ENCODE data around the gene NCOA1. TPM values are rescaled to one million over a fixed set of nuclear protein-coding genes. Genes with fewer than 3 reads are reported as not detected.

Gene NCOA1
- total RNA-seq, 1 experiment from 2014 or later: 4.1 TPM

GRCh38 chr2:24511894-24512293 is 20.8 kb downstream of the NCOA1 start:
- H3K27me3 ChIP-seq (ENCODE audit: low read length): no peaks in the 10 kb centered on the region
- H3K4me2 ChIP-seq (ENCODE audit: low read depth, low read length, poor library complexity, severe bottlenecking): no peak overlapping the region
- H3K4me3 ChIP-seq (ENCODE audit: low read length): no peak overlapping the region
- no peaks in the 10 kb centered on the region for H3K79me2 ChIP-seq (ENCODE audit: low read length)
- no peaks in the 10 kb centered on the region for H3K9me3 ChIP-seq (ENCODE audit: low read length)
- no peak overlapping the region for H3K9ac ChIP-seq (ENCODE audit: low read length)
- no peaks in the 10 kb centered on the region for H3K9me2 ChIP-seq (replicated peaks; ENCODE audit: insufficient read depth, low read length)
- DNase-seq: no peak
- H3K27ac ChIP-seq (ENCODE audit: low read length): no peak overlapping the region
- no peak overlapping the region for H2AFZ ChIP-seq (ENCODE audit: low read length)
- no peaks in the 10 kb centered on the region for H3K4me1 ChIP-seq (ENCODE audit: low read length)
- H4K20me1 ChIP-seq (ENCODE audit: insufficient read depth, low read depth, low read length): peaks cover 8% of the 10 kb centered on the region
- H3K36me3 ChIP-seq (ENCODE audit: insufficient read depth, low read length): no peaks in the 10 kb centered on the region

DNA sequence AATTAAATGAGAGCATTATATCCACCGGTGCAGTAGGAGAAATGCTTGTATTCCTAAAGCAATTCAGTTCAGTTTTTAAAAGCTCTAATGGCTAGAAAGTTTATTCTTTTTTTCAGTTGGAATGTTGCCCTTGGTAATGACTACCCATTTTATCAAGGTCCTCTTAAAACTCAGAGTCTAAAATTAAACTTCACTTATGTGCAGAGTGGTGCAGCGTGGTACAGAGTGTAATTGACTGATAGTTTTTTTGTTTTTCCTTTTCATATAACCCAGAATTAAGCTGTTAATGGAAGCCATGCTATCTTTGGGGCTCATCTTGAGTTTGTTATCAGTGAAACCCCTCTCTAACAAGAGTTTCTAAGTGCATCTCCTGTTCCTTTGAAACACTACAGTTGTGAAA is 21.4 kb downstream of the NCOA1 start:
- H3K9ac ChIP-seq (ENCODE audit: low read length): no peak overlapping the region
- no peak overlapping the region for H3K4me3 ChIP-seq (ENCODE audit: low read length)
- no peaks in the 10 kb centered on the region for H3K4me1 ChIP-seq (ENCODE audit: low read length)
- H3K36me3 ChIP-seq (ENCODE audit: insufficient read depth, low read length): no peaks in the 10 kb centered on the region
- no peaks in the 10 kb centered on the region for H3K79me2 ChIP-seq (ENCODE audit: low read length)
- H3K27ac ChIP-seq (ENCODE audit: low read length): no peak overlapping the region
- no peaks in the 10 kb centered on the region for H3K9me3 ChIP-seq (ENCODE audit: low read length)
- no peak overlapping the region for H2AFZ ChIP-seq (ENCODE audit: low read length)
- H3K9me2 ChIP-seq (replicated peaks; ENCODE audit: insufficient read depth, low read length): no peaks in the 10 kb centered on the region
- no peaks in the 10 kb centered on the region for H3K27me3 ChIP-seq (ENCODE audit: low read length)
- no peak overlapping the region for H3K4me2 ChIP-seq (ENCODE audit: low read depth, low read length, poor library complexity, severe bottlenecking)
- H4K20me1 ChIP-seq (ENCODE audit: insufficient read depth, low read depth, low read length): peaks cover 8% of the 10 kb centered on the region
- peak; percentile 27 for DNase-seq

GRCh38 chr2:24512831-24513230 is 21.8 kb downstream of the NCOA1 start:
- Histone ChIP-seq H3K9me3 (ENCODE audit: low read length) (no peaks in the 10 kb centered on the region), H3K79me2 (ENCODE audit: low read length) (no peaks in the 10 kb centered on the region), H3K4me2 (ENCODE audit: low read depth, low read length, poor library complexity, severe bottlenecking) (no peak overlapping the region), H3K4me1 (ENCODE audit: low read length) (no peaks in the 10 kb centered on the region), H3K36me3 (ENCODE audit: insufficient read depth, low read length) (no peaks in the 10 kb centered on the region), H2AFZ (ENCODE audit: low read length) (no peak overlapping the region), H3K9me2 (replicated peaks; ENCODE audit: insufficient read depth, low read length) (no peaks in the 10 kb centered on the region), H3K27me3 (ENCODE audit: low read length) (no peaks in the 10 kb centered on the region), H4K20me1 (ENCODE audit: insufficient read depth, low read depth, low read length) (peaks cover 8% of the 10 kb centered on the region), H3K9ac (ENCODE audit: low read length) (no peak overlapping the region), H3K27ac (ENCODE audit: low read length) (no peak overlapping the region), H3K4me3 (ENCODE audit: low read length) (no peak overlapping the region)
- DNase-seq: no peak

- Histone ChIP-seq H3K79me2 (ENCODE audit: low read length) (no peaks in the 10 kb centered on the region), H3K27ac (ENCODE audit: low read length) (no peak overlapping the region), H3K36me3 (ENCODE audit: insufficient read depth, low read length) (no peaks in the 10 kb centered on the region), H3K9ac (ENCODE audit: low read length) (no peak overlapping the region), H4K20me1 (ENCODE audit: insufficient read depth, low read depth, low read length) (peaks cover 8% of the 10 kb centered on the region), H3K27me3 (ENCODE audit: low read length) (no peaks in the 10 kb centered on the region), H3K9me3 (ENCODE audit: low read length) (no peaks in the 10 kb centered on the region), H3K4me2 (ENCODE audit: low read depth, low read length, poor library complexity, severe bottlenecking) (no peak overlapping the region), H3K4me3 (ENCODE audit: low read length) (no peak overlapping the region), H3K9me2 (replicated peaks; ENCODE audit: insufficient read depth, low read length) (no peaks in the 10 kb centered on the region), H2AFZ (ENCODE audit: low read length) (no peak overlapping the region), H3K4me1 (ENCODE audit: low read length) (no peaks in the 10 kb centered on the region)
- peak; percentile 5 for DNase-seq
These were observed 22.4 kb downstream of the NCOA1 start for GRCh38 chr2:24513281-24514071.

- H4K20me1 ChIP-seq (ENCODE audit: insufficient read depth, low read depth, low read length): peaks cover 8% of the 10 kb centered on the region
- H3K4me1 ChIP-seq (ENCODE audit: low read length): no peaks in the 10 kb centered on the region
- 0 out of 2 replicates have a peak, but pooled peaks cover under 1% of the 10 kb centered on the region for H3K9me3 ChIP-seq (ENCODE audit: low read length)
- no peak overlapping the region for H3K9ac ChIP-seq (ENCODE audit: low read length)
- no peak overlapping the region for H2AFZ ChIP-seq (ENCODE audit: low read length)
- H3K27me3 ChIP-seq (ENCODE audit: low read length): no peaks in the 10 kb centered on the region
- DNase-seq: peak; percentile 11
- no peak overlapping the region for H3K4me2 ChIP-seq (ENCODE audit: low read depth, low read length, poor library complexity, severe bottlenecking)
- H3K79me2 ChIP-seq (ENCODE audit: low read length): no peaks in the 10 kb centered on the region
- H3K4me3 ChIP-seq (ENCODE audit: low read length): no peak overlapping the region
- H3K9me2 ChIP-seq (replicated peaks; ENCODE audit: insufficient read depth, low read length): no peaks in the 10 kb centered on the region
- no peak overlapping the region for H3K27ac ChIP-seq (ENCODE audit: low read length)
- no peaks in the 10 kb centered on the region for H3K36me3 ChIP-seq (ENCODE audit: insufficient read depth, low read length)
These were observed 23.8 kb downstream of the NCOA1 start for GRCh38 chr2:24514820-24515219.

DNA sequence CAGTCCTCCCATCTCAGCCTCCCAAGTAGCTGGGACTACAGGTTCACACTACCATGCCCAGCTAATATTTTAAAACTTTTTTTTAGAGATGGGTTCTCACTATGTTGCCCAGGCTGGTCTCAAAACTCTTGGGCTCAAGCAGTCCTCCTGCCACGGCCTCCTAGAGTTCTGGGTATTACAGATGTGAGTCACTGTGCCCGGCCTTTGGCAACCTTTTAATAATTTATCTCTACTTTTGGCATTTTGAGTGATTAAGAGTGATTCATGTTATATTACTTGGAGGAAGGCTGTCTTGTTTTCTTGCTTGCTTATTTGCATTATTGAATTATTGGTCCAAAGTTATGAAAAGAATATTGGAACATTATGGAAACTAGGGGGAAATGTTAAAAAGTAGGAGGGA is 24.3 kb downstream of the NCOA1 start:
- Histone ChIP-seq H3K36me3 (ENCODE audit: insufficient read depth, low read length) (no peaks in the 10 kb centered on the region), H4K20me1 (ENCODE audit: insufficient read depth, low read depth, low read length) (peaks cover 8% of the 10 kb centered on the region), H3K27ac (ENCODE audit: low read length) (no peak overlapping the region), H3K79me2 (ENCODE audit: low read length) (no peaks in the 10 kb centered on the region), H3K4me1 (ENCODE audit: low read length) (no peaks in the 10 kb centered on the region), H3K4me3 (ENCODE audit: low read length) (no peak overlapping the region), H3K4me2 (ENCODE audit: low read depth, low read length, poor library complexity, severe bottlenecking) (no peak overlapping the region), H3K9me2 (replicated peaks; ENCODE audit: insufficient read depth, low read length) (no peaks in the 10 kb centered on the region), H2AFZ (ENCODE audit: low read length) (no peak overlapping the region), H3K9ac (ENCODE audit: low read length) (no peak overlapping the region), H3K27me3 (ENCODE audit: low read length) (no peaks in the 10 kb centered on the region), H3K9me3 (ENCODE audit: low read length) (peaks cover 5% of the 10 kb centered on the region; the same call in 1 of the 2 replicates)
- peak; percentile 19 for DNase-seq

DNA sequence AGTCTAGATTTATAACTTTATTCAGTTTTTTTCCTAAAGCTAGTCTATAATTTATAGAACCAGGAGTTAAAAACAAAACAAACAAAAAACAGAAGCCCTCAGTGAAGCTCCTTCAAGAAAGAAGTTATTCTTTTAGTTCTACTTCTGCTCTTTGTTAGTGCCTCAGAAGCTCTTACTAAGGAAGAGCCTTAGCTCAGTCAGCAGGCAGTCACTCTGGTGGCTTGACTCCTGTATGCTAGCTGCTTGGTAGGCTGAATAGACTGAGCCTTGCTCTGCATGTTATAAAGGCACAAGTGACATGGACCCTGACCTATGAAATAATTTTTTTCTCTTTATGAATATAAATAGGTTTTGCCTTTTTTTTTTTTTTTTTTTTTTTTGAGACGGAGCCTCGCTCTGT is 24.8 kb downstream of the NCOA1 start:
- peak; percentile 50 for DNase-seq
- no peaks in the 10 kb centered on the region for H3K4me1 ChIP-seq (ENCODE audit: low read length)

GRCh38 chr2:24517247-24517646 is 26.2 kb downstream of the NCOA1 start:
- no peak overlapping the region for H3K4me2 ChIP-seq (ENCODE audit: low read depth, low read length, poor library complexity, severe bottlenecking)
- no peaks in the 10 kb centered on the region for H3K36me3 ChIP-seq (ENCODE audit: insufficient read depth, low read length)
- no peak overlapping the region for H3K4me3 ChIP-seq (ENCODE audit: low read length)
- H3K4me1 ChIP-seq (ENCODE audit: low read length): no peaks in the 10 kb centered on the region
- no peak overlapping the region for H3K27ac ChIP-seq (ENCODE audit: low read length)
- peaks cover 4% of the 10 kb centered on the region; the same call in 1 of the 2 replicates for H4K20me1 ChIP-seq (ENCODE audit: insufficient read depth, low read depth, low read length)
- H3K9ac ChIP-seq (ENCODE audit: low read length): no peak overlapping the region
- H3K27me3 ChIP-seq (ENCODE audit: low read length): peaks cover 6% of the 10 kb centered on the region; the same call in 1 of the 2 replicates
- H3K9me2 ChIP-seq (replicated peaks; ENCODE audit: insufficient read depth, low read length): no peaks in the 10 kb centered on the region
- H3K79me2 ChIP-seq (ENCODE audit: low read length): no peaks in the 10 kb centered on the region
- no peak overlapping the region for H2AFZ ChIP-seq (ENCODE audit: low read length)
- no peak for DNase-seq
- peaks cover 5% of the 10 kb centered on the region; the same call in 1 of the 2 replicates for H3K9me3 ChIP-seq (ENCODE audit: low read length)

More for the DNA sequence above, 24.8 kb downstream of the NCOA1 start:
- H3K4me3 ChIP-seq (ENCODE audit: low read length): no peak overlapping the region
- H3K79me2 ChIP-seq (ENCODE audit: low read length): no peaks in the 10 kb centered on the region
- H2AFZ ChIP-seq (ENCODE audit: low read length): no peak overlapping the region
- H3K9me2 ChIP-seq (replicated peaks; ENCODE audit: insufficient read depth, low read length): no peaks in the 10 kb centered on the region
- H3K9me3 ChIP-seq (ENCODE audit: low read length): peaks cover 5% of the 10 kb centered on the region; the same call in 1 of the 2 replicates
- H3K4me2 ChIP-seq (ENCODE audit: low read depth, low read length, poor library complexity, severe bottlenecking): no peak overlapping the region
- no peak overlapping the region for H3K9ac ChIP-seq (ENCODE audit: low read length)
- H3K27me3 ChIP-seq (ENCODE audit: low read length): peaks cover 2% of the 10 kb centered on the region; the same call in 1 of the 2 replicates
- no peak overlapping the region for H3K27ac ChIP-seq (ENCODE audit: low read length)
- H4K20me1 ChIP-seq (ENCODE audit: insufficient read depth, low read depth, low read length): peaks cover 8% of the 10 kb centered on the region
- no peaks in the 10 kb centered on the region for H3K36me3 ChIP-seq (ENCODE audit: insufficient read depth, low read length)

Measured in Karpas-422 (cell line).